NCI-H748 treated with DMSO at 0.1 percent for 48 hours (cell line): ENCODE data around the gene OR56A3.

Experiments used
- DNase-seq: peaks from one replicate; lab custom pipeline; 2025; lab: John Stamatoyannopoulos, UW

Gene OR56A3

DNA sequence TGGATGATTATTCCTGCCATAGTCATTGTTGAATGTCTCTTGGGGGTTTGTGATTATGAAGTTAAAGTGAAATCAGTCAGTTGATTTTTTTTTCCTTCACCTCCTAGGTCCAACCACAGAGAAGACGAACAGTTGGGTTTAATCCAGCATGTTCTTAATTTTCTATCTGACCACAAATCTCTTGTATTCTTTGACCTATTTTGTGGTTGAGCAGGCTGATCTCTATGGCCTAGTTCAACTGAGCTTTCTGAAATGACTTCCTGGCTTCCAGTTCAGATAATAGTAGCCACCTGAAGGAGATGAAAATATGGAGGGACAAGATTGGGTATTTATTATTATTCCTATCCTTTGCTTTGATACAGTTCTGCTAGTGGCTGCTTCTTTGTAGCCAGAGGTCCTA, 31.5 kb downstream of the OR56A3 start:
- DNase-seq = no peak

DNA sequence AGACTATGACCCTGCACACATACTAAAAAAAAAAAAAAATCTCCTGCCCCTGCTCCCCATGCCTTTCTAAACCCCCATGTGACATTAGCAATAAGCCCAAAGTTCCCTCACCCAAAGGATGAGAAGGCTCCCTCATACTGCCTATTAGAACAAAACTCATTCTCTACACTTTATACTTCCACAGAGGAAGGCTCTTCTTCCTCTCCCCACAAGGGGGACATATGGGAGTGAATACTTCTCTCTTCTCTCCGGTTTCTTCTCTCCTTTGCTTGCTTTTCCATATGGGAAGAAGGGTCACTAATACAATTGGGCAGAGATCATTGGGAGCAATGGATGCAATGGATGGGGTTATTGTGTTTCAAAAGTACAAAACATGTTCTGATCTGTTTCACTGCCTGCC, 41.4 kb downstream of the OR56A3 start:
- DNase-seq = no peak

DNA sequence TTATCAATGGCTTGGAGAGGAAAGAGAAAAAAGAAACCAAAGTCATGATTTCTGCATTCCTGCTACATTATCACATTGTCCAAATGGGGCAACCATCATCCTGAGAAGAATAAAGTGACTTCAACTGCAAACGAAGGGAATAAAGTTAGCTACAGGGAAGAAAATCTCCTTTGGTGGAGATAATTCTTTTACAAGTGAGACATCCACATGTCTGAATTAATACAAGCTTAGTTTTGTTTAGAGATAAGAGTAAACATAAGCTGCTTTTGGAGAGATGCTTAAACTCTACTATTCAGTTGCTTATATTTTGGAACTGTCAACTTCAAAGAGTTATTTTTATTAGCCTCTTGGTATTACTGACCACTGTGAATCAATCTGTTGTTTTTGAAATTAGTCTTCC, 44.8 kb downstream of the OR56A3 start, which contains the start of gene OR52L1:
Gene OR52L1, minus strand, starts transcription at position 101 of the 400 bp plus-strand sequence. Its CDS starts 55 bp downstream, at position 46.
- DNase-seq = no peak

DNA sequence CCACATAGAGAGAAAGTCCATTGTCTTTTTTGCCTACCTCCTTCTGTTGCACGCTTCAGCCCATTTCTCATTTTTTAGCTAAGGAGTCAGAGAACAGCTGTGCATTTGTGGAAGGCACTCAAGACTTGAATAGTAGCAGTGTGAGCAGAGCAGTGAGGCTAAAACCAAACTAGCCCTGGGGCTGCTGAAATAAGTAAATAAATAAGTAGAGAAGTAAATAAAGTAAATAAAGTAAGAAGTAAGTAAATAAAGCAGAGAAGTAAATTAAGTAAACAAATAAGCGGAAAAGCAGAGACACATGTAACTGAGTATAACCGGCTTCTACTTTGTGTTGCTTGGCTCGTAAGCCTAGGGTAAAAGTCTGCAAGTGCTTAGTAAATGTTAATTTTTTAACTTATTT, 47.2 kb downstream of the OR56A3 start:
- DNase-seq = no peak

DNA sequence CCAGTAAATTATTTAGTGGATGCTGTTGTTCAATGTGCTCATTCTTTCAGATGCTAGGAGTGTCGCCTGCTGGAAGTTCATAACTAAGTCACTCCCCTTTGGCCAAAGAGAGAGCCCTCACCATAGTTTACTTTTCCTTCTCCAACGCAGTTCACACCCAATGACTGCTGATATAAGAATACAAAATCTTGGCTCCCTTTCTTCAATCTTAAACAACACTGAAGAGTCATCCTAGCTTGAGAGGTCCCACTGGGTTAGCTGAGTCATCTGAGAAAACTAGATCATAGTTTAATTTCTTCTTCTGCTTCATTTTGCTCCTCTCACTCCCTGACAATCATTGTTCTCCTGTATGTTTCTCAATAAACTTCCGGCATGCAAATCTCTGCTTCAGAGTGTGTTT, 50.1 kb downstream of the OR56A3 start:
- DNase-seq = no peak

DNA sequence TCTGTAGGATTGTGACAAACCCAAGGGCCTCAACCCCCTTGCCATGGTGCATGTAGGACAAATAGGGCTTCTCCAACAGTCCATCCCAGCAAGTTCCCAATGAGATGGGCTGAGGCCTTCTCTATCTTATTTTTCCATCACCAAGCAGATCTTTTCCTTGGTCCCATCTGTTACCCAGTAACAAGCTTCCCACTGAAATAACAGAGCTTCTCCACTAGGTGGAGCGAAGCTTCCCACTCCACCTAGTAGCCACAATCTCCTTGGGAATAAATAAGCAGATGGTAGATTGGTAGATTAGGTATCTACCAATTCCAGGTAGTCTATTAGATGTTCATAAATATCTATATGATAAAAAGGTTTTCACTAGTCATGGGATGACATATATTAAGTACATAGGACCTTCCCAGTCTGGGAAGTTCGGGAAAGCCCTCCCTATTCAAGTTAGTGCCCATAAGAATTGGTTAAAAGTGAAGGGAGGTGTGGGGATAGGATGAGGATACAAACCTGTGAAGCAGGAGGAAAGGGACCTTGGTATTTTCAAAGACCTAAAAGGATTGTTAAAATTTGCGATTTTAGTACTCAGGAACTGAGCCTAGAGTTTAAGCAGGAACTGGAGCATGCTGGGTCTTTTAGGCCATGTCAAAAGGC, 50.7 kb downstream of the OR56A3 start:
- DNase-seq = no peak

DNA sequence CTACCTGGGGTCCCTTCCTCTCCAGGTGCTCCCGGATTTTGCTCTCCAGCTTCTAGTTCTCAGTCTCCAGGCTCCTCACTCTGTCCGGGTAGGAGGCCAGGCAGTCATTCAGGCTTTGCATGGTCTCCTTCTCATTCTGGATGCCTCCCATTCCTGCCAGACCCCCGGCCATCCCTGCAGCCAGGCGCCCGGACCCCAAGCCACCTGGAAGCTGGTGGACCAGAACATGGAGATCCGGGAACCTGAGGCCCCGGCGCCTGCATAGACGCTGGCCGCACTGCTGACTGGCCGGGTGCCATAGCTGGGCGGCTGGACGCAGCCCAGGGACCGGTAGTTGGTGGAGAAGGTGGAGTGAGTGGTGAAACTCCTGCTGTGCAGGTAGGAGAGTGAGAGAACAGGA, 52.7 kb downstream of the OR56A3 start:
- no peak for DNase-seq
